A673 (cell line): ENCODE data around the gene NCKAP5. TPM values are rescaled to one million over a fixed set of nuclear protein-coding genes. Genes with fewer than 3 reads are reported as not detected.

Source experiments
- BruUV-seq: library from RNA; stranded (reverse); fragments of 400-500 nt; replicated peaks from 2 replicates; lab custom pipeline; 2021; lab: Mats Ljungman, UMichigan
- CTCF ChIA-PET: fragments of 300-600 bp; sonication (Branson Sonifier 250); formaldehyde crosslinking; loops from one replicate; lab custom pipeline; 2022; ENCODE audit warnings: antibody characterized with exemption; lab: Charles Lee
- POLR2A ChIA-PET: fragments of 300-600 bp; sonication (Branson Sonifier 250); formaldehyde crosslinking; loops from one replicate; lab custom pipeline; 2022; ENCODE audit warnings: antibody characterized with exemption; ENCODE audit not compliant: low non-redundant PET; lab: Charles Lee
- DNase-seq: peaks from one replicate; pipeline ENCODE4 v3.0.0-alpha.2; 2015; ENCODE audit warnings: low spot score
- H3K27ac ChIP-seq: fragments of 200-600 bp; sonication (generic); 2 replicates; pipeline ENCODE4 v1.5.1; 2016; ENCODE audit warnings: mixed run types, low read depth, mild to moderate bottlenecking, mixed read lengths, antibody characterized with exemption, low read length; ENCODE audit not compliant: poor library complexity, severe bottlenecking
- H3K27me3 ChIP-seq: fragments of 200-600 bp; sonication (generic); replicated peaks from 2 replicates; pipeline ENCODE4 v1.6.1; 2017; ENCODE audit warnings: mixed run types, low read depth, mild to moderate bottlenecking, mixed read lengths, antibody characterized with exemption, low read length; ENCODE audit not compliant: insufficient read depth, poor library complexity
- H3K36me3 ChIP-seq: fragments of 200-600 bp; sonication (generic); 2 replicates; pipeline ENCODE4 v1.6.1; 2016; ENCODE audit warnings: mixed run types, mild to moderate bottlenecking, mixed read lengths, antibody characterized with exemption, low read length; ENCODE audit not compliant: insufficient read depth, poor library complexity, severe bottlenecking
- H3K4me1 ChIP-seq: fragments of 200-600 bp; sonication (generic); 2 replicates; pipeline ENCODE4 v1.6.1; 2017; ENCODE audit warnings: mixed run types, mild to moderate bottlenecking, mixed read lengths, antibody characterized with exemption, low read length; ENCODE audit not compliant: insufficient read depth, poor library complexity, severe bottlenecking
- H3K4me3 ChIP-seq: fragments of 200-600 bp; sonication (generic); 2 replicates; pipeline ENCODE4 v1.5.1; 2016; ENCODE audit warnings: low read depth, mixed run types, mild to moderate bottlenecking, mixed read lengths, low read length; ENCODE audit not compliant: poor library complexity, severe bottlenecking
- H3K9me3 ChIP-seq: fragments of 200-600 bp; sonication (generic); 2 replicates; pipeline ENCODE4 v1.6.1; 2016; ENCODE audit warnings: mixed run types, low read depth, mild to moderate bottlenecking, mixed read lengths, antibody characterized with exemption, low read length; ENCODE audit not compliant: poor library complexity, severe bottlenecking
- CTCF ChIP-seq: fragments of 300-800, 200-600 bp; sonication (generic); conservative IDR thresholded peaks from 2 replicates; pipeline ENCODE4 v1.5.1; 2017; ENCODE audit warnings: low read depth, mild to moderate bottlenecking, antibody characterized with exemption, low read length, moderate library complexity, mixed read lengths
- EZH2 ChIP-seq: fragments of 200-600 bp; sonication (generic); IDR thresholded peaks from 2 replicates; pipeline ENCODE4 v1.6.1; 2017; ENCODE audit warnings: borderline replicate concordance, low read depth, mild to moderate bottlenecking, mixed read lengths, antibody characterized with exemption, low read length; ENCODE audit not compliant: poor library complexity, severe bottlenecking
- intact Hi-C: fragments of 100-400 bp; cut with micrococcal nuclease; formaldehyde crosslinking; loops from one replicate; pipeline ENCODE4 v1.10.0; 2022; ENCODE audit not compliant: unreplicated experiment
- total RNA-seq: library from RNA; stranded (reverse); gene quantifications from 2 replicates; pipeline ENCODE4 v1.2.3, GENCODE V29; 2021

Gene NCKAP5
- total RNA-seq, 1 experiment from 2014 or later = 26.6 TPM

- ChIA-PET POLR2A (no interaction called here), CTCF (no interaction called here)
- Histone ChIP-seq H3K4me1 (peaks cover 63% of the 10 kb centered on the region), H3K4me3 (no peak overlapping the region), H3K27me3 (no peaks in the 10 kb centered on the region), H3K9me3 (no peaks in the 10 kb centered on the region), H3K36me3 (no peaks in the 10 kb centered on the region), H3K27ac (peak overlapping the region; percentile 9)
- TF ChIP-seq CTCF (no peak), EZH2 (no peak)
- intact Hi-C loops = no loop called here
- no TSS peak for BruUV-seq
- DNase-seq = no peak
Observed at GRCh38 chr2:133511679-133512078, 56.6 kb downstream of the NCKAP5 start.

GRCh38 chr2:133509777-133510176, 58.5 kb downstream of the NCKAP5 start:
- CTCF ChIA-PET = no interaction called here
- no peak overlapping the region for H3K4me3 ChIP-seq
- no TSS peak for BruUV-seq
- POLR2A ChIA-PET = no interaction called here
- H3K4me1 ChIP-seq = peaks cover 62% of the 10 kb centered on the region
- H3K27me3 ChIP-seq = no peaks in the 10 kb centered on the region
- H3K9me3 ChIP-seq = no peaks in the 10 kb centered on the region
- no peak for DNase-seq
- intact Hi-C loops = loop anchor here (10.0 kb wide), 2 partner anchors 135 to 695 kb away; no protein-coding TSS in a partner anchor
- no peak overlapping the region for H3K27ac ChIP-seq
- TF ChIP-seq CTCF = no peak
- no peak for TF ChIP-seq EZH2
- no peaks in the 10 kb centered on the region for H3K36me3 ChIP-seq

- H3K4me1 ChIP-seq = peaks cover 68% of the 10 kb centered on the region
- H3K36me3 ChIP-seq = no peaks in the 10 kb centered on the region
- intact Hi-C loops = loop anchor here (10.0 kb wide), 2 partner anchors 136 to 694 kb away; no protein-coding TSS in a partner anchor
- H3K27me3 ChIP-seq = no peaks in the 10 kb centered on the region
- no peak overlapping the region for H3K4me3 ChIP-seq
- BruUV-seq = no TSS peak
- no peak for TF ChIP-seq EZH2
- no peak for TF ChIP-seq CTCF
- peak overlapping the region; percentile 99 for H3K27ac ChIP-seq
- H3K9me3 ChIP-seq = no peaks in the 10 kb centered on the region
- DNase-seq = no peak
- ChIA-PET CTCF (no interaction called here), POLR2A (no interaction called here)
Observed at GRCh38 chr2:133508546-133509165, 59.6 kb downstream of the NCKAP5 start.
